GM18907 (cell line): Measurements from ENCODE around the gene CLNS1A.
"Not testable (repeated sequence)": the region's sequence is repeated elsewhere in the genome, so short reads cannot be mapped to it uniquely, and the experiment has no call there.

ENCODE experiments used
- ATAC-seq: cut with Tn5 transposase; IDR thresholded peaks from one replicate; pipeline ENCODE4 v1.9.1; 2021; ENCODE audit warnings: mild to moderate bottlenecking, moderate library complexity; ENCODE audit not compliant: unreplicated experiment

CLNS1A gene

GRCh38 chr11:77637345-77638165, at the start of gene CLNS1A:
Gene CLNS1A, minus strand, starts transcription at chr11:77637794. Its CDS starts 80 bp downstream, at chr11:77637714.
- ATAC-seq, result peak; percentile 94

- no peak for ATAC-seq
Observed at GRCh38 chr11:77687088-77687487, 49.5 kb upstream of the CLNS1A start.

GRCh38 chr11:77677138-77677537, 39.5 kb upstream of the CLNS1A start:
- ATAC-seq, result no peak

GRCh38 chr11:77672264-77672663, 34.7 kb upstream of the CLNS1A start:
- ATAC-seq, result no peak

- no peak for ATAC-seq
Observed at GRCh38 chr11:77669848-77670511, 32.4 kb upstream of the CLNS1A start.

GRCh38 chr11:77668760-77669159, 31.2 kb upstream of the CLNS1A start:
- ATAC-seq, result no peak

GRCh38 chr11:77665240-77665965, 27.8 kb upstream of the CLNS1A start:
- ATAC-seq, result no peak

GRCh38 chr11:77661670-77662069, 24.1 kb upstream of the CLNS1A start:
- no peak for ATAC-seq

GRCh38 chr11:77660947-77661346, 23.4 kb upstream of the CLNS1A start:
- no peak for ATAC-seq

- ATAC-seq, result no peak
Observed at GRCh38 chr11:77658213-77659013, 20.8 kb upstream of the CLNS1A start.

- ATAC-seq, result no peak
Observed at GRCh38 chr11:77656362-77656761, 18.8 kb upstream of the CLNS1A start.

- ATAC-seq, result no peak
Observed at GRCh38 chr11:77654770-77655434, 17.3 kb upstream of the CLNS1A start.

GRCh38 chr11:77650123-77650522, 12.5 kb upstream of the CLNS1A start:
- no peak for ATAC-seq

- no peak for ATAC-seq
Observed at GRCh38 chr11:77647654-77648305, 10.2 kb upstream of the CLNS1A start.

GRCh38 chr11:77644887-77645286, 7.3 kb upstream of the CLNS1A start:
- ATAC-seq, result no peak

GRCh38 chr11:77642228-77642627, 4.6 kb upstream of the CLNS1A start:
- no peak for ATAC-seq

GRCh38 chr11:77636731-77637344, 756 bp downstream of the CLNS1A start:
- no peak for ATAC-seq

GRCh38 chr11:77633926-77634325, 3.7 kb downstream of the CLNS1A start:
- ATAC-seq, result not testable (repeated sequence)

- no peak for ATAC-seq
Observed at GRCh38 chr11:77630157-77630710, 7.4 kb downstream of the CLNS1A start.
